Stimulated activated naive CD8-positive, alpha-beta T cell treated with anti-CD3 and anti-CD28 coated beads, Interleukin-15, Interleukin-2, amounts not matched to agents 100 U/mL and 50 U/mL, for 24 hours (primary cell): ENCODE data around the gene LST1.
"Not testable (repeated sequence)": the region's sequence is repeated elsewhere in the genome, so short reads cannot be mapped to it uniquely, and the experiment has no call there.

Source experiments
- ATAC-seq: fragments of 150-1000 bp; cut with Tn5 transposase; one replicate; pipeline ENCODE4 v1.10.0; 2021
- DNase-seq: peaks from one replicate; pipeline ENCODE4 v3.0.0; 2021

LST1 gene

DNA sequence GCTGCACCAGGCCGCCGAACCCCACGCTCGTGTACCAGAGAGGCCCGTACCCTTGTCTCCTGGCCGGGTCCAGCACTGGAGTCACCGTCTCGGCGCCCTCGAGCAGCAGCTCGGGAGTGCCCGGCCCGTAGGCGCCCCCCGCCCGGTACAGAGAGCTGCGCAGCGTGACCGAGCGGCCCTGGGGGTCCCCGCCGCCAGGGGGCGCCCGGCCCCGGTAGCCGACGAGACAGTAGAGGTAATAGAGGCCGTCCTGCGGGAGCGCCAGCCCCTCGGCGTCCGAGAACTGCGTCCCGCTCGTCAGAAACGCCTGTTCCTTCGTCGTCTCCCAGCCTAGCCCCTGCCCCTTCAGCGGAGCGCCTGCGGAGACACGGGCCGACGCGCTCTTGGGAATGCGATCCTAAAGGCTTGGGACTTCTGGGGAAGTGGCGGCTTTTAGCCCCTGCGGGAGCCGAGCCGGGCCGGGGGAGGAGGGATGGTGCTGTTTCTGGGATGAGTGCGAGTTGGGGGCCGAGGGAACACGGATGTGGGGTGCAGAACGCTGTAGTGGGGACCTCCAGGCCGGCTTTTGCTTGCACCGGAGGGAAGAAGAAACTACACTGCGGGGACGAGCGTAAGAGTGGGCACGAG is 5.2 kb upstream of the LST1 start:
- DNase-seq (peak; percentile 96), ATAC-seq (peak; percentile 81)

DNA sequence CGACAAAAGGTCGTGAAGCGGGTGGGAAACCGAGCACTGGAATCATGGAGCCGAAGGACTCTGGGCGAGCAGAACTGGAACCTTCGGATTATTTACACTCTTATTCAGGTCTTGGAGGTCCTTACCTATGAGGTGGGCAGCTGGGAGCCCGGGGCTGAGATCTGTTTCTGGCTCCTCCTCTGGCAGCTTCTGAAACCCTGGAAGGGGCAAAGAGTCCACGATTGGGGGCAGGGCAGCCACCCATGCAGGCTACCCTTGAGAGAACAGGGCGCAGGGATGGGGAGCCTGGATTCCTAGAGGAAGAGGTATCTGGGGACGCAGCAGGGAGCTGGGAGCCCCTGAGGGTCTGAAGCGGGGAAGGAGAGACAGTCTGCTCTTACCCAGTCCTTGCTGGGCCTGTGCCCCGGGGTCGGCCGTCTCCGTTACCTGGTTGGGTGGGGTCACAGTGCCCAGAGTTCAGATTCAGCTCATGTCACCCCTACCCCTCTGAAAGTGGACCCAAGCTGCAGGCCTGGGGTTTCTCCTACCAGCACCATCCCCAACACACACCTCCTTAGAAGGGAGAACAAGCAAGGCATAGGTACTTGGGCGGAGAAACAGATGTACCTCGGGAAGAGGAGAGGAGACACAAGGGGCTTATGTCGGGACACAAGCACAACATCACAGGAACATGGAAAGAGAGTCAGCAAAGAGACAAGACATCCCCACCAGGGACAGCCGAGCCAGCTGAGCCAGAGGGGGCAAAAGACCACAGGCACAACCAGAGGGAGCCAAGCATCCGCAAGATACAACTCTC is 4.4 kb upstream of the LST1 start:
- ATAC-seq (no peak), DNase-seq (no peak)

DNA sequence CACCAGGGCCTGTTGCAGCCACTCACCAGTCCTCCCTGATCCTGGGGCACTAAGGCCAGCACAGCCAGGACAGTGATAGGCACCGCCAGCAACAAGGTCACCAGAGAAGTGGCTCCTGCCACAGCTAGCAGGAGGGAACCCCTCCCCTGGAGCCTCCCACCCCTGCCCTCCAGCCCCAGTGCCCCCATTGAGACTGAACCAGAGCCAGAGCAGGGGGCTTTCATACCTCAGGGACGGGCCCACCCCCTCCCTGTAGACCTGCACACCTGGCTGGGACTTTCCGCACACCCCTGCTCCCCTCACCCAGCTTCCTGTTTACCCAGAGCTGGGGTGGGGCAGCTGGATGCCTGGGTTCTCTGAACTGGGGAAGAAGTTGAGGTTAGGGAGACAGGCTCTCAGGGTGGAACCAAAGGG is 3.8 kb upstream of the LST1 start, which contains the start of gene LTB:
Gene LTB, minus strand, starts transcription at position 195 of the 414 bp plus-strand sequence. Its CDS starts 7 bp downstream, at position 188.
- peak; percentile 55 for DNase-seq
- ATAC-seq, result no peak

DNA sequence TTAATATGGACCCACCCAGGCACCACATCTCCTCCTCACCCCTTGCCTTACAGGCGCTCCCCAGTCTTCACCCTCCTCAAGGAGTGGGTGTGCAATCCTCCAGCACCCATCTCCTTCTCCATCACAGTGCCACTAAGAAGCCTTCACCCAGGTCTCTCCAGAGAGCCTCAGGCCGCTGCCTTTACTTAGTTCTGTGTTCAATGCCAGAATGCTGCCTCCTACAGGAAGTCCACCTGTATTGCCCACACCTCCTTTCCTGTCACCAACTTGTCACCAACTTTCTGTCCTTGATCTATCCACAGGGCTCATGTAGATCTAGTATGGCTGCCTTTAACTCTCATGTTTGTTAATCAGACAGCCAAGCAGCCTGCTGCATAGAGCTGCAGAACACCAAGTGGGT is 586 bp upstream of the LST1 start:
- ATAC-seq (peak; percentile 20), DNase-seq (peak; percentile 49)

DNA sequence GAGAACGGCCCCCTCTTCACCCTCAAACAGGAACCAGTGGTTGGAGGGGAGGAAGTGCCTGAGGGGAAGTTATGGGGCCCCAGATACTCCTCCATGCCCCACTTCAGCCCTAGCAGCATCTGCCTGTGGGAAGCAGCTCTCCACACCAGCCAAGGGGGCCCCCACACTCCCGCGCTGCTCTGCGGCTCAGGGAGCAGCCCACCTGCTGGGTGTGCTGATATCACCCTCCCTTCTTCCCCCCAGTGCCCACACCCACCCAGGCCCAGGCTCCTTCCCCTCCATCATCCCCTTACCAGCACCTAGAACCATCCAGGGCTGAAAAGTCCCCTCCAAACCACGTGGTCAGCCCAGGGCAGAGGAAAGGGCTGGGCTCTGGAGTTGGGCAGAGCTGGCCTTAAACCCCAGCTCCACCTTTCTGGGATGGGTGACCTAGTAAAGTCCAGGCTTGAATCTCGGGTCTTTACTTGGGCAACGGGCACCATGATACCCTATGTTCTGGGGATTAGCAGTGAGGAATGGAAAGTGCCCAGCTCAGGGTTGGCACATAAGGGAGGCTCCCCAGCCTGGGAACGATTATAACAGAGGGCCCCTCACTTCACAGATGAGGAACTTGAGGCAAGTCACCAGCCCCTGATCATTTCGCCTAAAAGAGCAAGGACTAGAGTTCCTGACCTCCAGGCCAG is 663 bp downstream of the LST1 start:
- DNase-seq (peak; percentile 48), ATAC-seq (peak; percentile 16)

DNA sequence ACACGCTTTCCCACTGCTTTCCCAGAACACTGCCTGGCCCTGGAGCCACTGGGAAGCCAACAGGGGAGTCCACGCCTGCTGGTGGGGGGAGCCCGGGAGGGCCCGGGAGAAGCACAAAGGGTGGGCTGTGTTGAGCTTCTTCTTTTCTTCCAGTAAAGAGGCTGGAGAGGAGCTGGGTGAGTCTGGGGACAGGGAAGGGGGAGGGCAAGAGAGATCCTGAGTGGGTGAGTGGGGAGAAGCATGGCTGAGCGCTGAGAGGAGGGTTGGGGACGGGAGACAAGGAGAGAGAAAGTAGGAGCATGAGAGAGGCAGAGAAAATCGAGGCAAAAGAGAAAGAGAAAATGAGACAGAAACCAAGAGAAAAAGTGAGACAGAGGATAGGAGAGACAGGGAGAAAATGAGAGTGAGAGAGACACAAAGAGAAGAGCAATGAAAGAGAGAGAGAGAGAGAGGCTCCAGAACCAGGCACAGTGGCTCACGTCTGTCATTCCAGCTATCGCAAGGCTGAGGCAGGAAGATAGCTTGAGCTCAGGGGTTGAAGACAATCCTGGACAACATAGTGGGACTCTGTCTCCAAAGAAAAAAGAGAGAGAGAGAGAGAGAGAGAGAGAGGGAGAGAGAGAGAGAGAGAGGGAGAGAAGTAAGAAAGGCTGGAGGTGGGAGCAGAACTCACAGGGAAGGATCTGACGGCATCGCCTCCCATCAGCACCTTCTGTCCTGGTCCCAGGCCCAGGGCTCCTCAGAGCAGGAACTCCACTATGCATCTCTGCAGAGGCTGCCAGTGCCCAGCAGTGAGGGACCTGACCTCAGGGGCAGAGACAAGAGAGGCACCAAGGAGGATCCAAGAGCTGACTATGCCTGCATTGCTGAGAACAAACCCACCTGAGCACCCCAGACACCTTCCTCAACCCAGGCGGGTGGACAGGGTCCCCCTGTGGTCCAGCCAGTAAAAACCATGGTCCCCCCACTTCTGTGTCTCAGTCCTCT is 2.0 kb downstream of the LST1 start:
- no peak for DNase-seq
- ATAC-seq, result peak; percentile 9

DNA sequence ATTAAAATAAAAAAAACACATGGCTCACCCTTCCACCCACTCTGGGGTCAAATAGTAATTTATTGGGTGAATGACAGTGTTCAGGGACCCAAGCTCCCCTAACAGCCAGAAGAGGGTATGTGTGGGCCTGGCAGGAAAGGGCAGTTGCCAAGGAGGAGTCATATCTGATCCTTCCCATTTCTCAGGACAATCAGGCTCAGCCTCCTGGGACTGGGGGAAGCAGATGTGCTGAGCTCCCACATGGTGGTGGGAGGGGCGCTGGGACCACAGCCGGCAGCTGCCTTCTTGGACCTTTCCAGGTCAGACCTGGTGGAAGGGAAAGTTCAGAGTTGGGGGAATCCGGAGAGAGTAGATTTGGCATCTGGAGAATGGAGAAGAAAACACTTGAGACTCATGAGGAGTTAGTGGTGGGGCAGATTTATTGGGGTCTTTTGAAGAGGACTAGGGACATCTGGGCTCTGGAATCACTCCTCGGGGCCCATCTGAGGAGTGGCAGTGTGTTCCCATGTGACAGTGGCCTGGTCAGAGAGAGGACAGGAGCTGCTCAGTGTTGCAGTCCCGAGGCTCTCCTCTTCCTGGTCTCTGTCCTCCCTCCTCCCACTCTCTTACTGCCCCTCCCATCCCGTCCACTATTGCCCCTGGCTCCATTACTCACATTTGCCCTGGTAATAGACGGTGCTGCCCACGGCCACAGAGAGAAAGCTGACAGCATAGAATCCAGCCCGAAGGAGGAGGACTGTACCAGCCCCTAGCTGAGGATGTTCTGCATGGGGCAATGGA is 3.0 kb downstream of the LST1 start:
- DNase-seq (no peak), ATAC-seq (no peak)

DNA sequence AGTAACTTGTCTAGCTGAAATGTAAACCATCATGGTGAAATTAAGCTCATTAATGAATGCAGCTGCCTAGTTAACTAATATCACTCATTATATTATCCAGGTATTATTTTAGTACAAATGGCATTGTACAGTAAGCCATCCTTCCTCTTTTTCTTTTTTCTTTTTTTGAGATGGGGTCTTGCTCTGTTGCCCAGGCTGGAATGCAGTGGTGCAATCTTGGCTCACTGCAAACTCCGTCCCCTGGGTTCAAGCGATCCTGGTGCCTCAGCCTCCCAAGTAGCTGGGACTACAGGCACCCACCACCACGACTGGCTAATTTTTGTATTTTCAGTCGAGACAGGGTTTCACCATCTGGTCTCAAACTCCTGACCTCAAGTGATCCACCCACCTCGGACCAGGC is 4.6 kb downstream of the LST1 start:
- not testable (repeated sequence) for DNase-seq, ATAC-seq

DNA sequence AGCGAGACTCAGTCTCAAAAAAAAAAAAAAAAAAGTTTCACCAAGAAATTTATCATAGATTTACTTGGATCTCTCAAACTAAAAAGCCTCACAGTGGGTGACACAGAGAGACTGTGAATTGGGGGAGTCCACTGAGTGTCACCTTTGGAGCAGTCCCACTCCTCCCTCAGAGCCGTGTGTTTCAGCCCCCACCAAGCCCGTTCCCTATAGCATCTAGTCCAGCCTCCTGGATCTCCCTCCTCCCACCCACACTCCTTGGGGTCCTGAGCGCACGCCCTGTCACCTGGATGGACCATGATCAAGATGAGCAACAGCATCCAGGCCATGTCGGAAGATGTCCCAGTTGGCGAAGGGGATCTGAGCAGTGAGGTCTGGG is 6.3 kb downstream of the LST1 start:
- ATAC-seq, result peak; percentile 12
- no peak for DNase-seq

DNA sequence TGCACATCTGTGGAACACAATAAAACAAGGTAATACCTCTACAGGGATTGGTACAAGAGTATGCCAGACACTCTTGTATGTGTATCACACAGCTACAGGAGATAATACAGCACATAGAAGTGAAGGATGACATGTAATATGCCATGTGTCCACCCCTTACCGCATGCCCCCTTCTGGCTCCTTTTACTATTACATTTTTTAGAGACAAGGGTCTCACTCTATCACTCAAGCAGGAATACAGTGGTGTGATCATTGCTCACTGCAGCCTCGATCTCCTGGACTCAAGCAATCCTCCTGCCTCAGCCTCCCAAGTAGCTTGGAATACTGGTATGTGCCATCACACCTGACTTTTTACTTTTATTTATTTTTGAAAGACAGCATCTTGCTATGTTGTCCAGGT is 10.9 kb downstream of the LST1 start:
- no peak for DNase-seq

DNA sequence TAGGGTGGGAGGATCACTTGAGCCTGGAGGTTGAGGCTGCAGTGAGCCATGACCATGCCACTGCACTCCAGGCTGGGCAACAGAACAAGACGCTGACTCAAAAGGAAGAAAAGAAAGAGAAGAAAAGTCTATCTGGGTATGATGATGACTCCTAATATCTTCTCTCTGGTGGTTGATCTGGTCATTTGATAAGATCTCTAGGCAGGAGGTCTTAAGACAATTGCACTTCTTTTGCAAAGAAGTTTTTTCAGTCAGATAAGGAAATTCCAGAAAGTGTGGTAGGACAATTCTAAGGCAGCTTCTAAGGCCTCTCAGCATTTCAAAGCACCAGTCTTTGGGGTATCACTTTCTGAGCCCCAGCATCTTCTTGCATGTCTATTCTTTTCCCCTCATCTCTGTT is 21.2 kb downstream of the LST1 start:
- DNase-seq (no peak), ATAC-seq (no peak)

More for the DNA sequence above, 10.9 kb downstream of the LST1 start:
- ATAC-seq, result peak; percentile 60

DNA sequence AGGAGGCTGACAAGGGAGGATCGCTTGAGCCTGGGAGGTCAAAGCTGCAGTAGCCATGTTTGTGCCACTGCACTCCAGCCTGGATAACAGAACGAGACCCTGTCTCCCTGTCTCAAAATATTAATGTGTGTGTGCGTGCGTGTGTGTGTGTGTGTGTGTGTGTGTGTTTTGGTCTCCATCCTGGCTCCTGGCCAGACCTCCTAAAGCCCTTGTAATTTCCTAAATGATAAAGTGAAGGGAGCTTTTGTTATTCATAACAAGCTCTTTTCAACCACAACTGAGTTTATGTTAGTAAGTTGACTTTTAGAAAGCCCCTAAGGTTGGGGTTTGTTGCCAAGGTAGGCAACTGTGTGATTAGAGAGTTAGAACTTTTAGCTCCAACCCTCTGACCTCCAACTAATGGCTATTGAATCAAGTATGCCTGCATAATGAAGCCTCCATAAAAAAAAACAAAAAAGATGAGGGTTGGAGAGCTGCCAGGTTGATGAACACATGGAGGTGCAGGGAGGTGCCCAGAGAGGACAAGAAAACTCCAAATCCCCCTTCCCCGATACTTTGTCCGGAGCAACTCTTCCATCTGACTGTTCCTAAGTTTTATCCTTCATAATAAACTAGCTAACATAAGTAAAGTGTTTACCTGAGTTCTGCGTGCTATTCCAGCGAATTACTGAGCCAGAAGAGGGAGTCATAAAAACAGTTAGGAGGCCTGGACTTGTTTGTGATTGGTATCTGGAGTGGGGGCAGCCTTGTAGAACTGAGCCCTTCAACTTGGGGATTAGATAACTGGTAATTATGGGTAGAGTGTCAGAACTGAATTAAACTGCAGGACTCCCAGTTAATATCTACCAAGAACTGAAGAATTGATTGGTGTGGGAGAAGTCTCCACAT is 23.7 kb downstream of the LST1 start:
- DNase-seq (no peak), ATAC-seq (no peak)

DNA sequence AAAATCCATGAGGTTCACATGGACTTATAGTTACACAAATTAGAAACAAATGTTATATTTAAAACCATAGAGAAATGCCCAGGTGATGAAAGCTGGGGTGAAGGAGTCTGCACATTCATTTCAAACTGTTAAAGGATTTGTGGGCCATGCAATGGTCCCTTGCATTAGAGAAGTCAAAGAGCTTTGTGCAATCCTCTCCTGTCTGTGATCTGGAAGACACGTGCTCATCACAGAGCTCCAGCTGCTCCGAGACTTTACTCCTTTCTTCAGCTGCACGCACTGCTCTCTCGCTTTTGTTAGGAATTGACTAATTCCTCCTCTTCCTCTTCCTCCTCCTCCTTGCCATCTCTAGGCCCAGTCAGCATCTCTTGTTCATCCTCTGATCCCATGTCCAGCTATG is 24.9 kb downstream of the LST1 start:
- DNase-seq (no peak), ATAC-seq (no peak)

DNA sequence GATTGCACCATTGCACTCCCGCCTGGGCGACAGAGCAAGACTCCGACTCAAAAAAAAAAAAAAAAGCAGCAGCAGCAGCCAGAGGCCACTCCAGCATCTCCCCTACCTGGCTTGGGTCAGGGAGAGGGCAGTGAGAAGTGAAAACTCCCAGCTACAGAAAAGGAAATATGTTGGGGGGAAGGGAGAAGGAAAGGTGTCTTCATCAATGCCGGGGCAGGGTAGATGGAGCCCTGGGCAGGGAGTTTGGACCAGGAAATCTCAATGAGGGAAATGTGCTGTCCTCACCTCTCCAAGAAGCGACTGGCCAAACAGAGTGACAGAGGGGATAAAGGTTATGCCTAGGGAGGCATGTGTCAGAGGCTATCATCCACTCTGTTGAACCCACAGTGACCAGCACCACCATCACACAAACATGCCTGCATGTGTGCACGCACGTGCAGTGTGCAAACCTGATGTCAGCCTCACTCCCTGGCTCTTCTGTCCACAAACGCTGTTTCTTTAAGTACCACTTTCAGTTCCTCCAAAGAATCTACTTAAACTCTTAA is 28.1 kb downstream of the LST1 start:
- no peak for ATAC-seq
- no peak for DNase-seq

DNA sequence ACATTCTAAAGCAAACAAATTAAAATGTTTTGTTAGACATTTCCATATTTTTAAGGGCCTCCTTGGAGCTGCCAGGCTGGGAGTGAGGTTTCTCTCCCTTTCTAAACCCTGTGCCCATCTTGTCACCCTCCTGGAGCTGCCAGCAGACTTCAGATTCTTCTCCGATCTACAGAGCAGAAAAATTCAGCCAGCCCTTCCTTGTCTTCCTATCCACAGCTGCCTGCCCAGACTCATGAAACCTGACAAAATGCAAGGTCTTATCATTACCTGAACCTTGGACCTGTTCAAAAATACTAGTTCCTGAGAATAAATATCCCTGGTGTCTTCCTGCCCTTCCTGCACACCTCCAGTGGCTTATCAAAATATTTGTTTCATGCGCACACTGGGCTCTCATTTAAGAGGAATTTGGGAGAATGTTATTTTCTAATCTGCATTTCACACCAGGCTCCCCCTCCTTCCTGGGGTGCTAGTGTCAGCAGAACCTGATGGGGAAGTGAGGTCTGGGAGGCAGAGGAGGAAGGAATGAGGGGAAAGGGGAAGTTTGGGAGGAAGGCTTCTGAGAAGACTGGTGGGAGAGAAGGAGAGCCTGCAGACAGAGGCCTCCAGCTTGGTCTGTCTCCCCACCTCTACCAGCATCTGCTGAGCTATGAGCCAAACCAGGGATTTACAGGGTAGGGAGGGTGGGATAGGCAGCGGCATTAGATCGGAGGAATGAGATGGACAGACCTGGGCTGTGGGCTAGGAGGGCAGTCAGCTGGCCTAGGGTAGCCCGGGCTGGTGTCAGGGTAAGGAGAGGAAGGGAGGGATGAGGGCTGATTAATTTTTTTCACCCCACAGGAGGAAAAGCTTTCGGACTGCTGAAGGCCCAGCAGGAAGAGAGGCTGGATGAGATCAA is 28.9 kb downstream of the LST1 start, which contains the start of gene AIF1:
Gene AIF1, plus strand, starts transcription at position 551 of the 895 bp plus-strand sequence. Its CDS starts 96 bp downstream, at position 647.
- DNase-seq (no peak), ATAC-seq (no peak)

DNA sequence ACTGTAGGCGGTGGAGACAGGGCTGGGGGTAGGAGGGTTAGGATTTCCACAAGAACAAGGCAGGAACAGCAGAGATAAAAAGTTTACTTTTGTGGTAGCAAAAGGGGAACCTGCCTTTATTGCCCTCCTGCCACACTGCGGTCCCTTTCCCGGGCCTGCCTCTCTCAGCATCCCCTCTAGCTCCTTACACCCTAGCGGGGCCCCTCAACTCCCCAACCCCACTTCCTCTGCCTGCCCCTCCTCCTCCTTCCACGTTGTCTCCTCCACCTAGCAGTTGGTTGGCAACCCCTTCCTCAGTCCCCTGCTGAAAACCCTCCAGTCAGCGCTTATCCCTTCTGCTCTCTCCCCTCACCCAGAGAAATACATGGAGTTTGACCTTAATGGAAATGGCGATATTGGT is 29.7 kb downstream of the LST1 start:
- DNase-seq, result peak; percentile 63
- no peak for ATAC-seq

DNA sequence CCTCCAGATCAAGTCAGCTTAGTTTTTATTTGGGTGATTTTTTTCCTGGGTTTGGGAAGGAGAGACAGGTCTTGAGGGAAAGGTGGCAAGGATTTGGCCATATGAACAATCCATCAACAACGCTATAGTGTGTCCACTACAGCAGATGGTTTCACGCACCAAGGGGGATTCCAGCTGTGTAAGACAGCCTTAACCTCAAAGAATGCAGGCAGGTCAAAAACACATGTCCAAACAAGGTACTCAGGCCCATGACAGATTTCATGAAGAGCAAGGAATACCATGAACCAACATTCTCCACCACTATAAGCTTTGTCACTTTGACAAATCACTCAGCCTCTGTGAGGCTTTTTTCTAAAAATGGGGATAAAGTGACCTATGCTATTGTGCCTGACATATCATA is 30.9 kb downstream of the LST1 start:
- DNase-seq (no peak), ATAC-seq (no peak)

DNA sequence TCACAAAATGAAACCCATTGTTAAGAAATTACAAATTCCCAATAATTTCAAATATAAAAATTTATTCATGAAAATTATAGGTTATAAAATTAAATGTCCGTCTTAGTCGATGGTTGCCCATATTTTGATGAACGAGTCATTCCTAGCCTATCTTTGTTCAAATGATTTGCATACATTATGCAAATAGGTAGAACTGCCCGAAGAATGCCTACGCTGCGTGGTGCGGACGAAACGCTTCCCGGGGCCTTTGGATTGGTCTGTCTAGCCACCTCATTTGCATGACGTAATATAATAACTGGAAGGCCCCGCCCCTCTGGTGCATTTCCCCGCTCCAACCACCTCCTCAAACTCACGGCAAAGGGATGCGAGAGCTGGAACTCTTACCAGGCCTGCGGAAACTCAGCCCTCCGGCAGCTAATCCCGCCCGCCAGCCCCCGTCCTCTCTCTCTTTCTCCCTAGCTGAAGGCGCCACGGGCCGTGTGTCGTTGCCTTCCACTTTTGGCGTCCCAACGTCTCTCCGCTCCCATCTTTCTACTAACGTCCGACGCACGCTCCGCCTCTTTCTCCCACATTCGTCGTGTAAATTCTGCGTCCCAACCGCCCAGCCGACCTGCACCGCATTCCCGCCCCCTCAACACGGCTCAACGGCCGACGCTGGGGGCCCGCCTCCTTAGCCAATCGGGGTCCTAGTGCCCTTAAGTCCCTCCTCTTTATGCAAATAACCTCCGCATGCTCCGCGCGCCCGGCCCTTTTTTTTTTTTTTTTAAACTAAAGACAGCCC is 33.9 kb downstream of the LST1 start:
- ATAC-seq, result peak; percentile 83
- DNase-seq, result peak; percentile 97
